ENCODE measurements around the gene TTC17.
"Not testable (repeated sequence)": the region's sequence is repeated elsewhere in the genome, so short reads cannot be mapped to it uniquely, and the experiment has no call there.

Gene TTC17, protein sequence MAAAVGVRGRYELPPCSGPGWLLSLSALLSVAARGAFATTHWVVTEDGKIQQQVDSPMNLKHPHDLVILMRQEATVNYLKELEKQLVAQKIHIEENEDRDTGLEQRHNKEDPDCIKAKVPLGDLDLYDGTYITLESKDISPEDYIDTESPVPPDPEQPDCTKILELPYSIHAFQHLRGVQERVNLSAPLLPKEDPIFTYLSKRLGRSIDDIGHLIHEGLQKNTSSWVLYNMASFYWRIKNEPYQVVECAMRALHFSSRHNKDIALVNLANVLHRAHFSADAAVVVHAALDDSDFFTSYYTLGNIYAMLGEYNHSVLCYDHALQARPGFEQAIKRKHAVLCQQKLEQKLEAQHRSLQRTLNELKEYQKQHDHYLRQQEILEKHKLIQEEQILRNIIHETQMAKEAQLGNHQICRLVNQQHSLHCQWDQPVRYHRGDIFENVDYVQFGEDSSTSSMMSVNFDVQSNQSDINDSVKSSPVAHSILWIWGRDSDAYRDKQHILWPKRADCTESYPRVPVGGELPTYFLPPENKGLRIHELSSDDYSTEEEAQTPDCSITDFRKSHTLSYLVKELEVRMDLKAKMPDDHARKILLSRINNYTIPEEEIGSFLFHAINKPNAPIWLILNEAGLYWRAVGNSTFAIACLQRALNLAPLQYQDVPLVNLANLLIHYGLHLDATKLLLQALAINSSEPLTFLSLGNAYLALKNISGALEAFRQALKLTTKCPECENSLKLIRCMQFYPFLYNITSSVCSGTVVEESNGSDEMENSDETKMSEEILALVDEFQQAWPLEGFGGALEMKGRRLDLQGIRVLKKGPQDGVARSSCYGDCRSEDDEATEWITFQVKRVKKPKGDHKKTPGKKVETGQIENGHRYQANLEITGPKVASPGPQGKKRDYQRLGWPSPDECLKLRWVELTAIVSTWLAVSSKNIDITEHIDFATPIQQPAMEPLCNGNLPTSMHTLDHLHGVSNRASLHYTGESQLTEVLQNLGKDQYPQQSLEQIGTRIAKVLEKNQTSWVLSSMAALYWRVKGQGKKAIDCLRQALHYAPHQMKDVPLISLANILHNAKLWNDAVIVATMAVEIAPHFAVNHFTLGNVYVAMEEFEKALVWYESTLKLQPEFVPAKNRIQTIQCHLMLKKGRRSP

DNA sequence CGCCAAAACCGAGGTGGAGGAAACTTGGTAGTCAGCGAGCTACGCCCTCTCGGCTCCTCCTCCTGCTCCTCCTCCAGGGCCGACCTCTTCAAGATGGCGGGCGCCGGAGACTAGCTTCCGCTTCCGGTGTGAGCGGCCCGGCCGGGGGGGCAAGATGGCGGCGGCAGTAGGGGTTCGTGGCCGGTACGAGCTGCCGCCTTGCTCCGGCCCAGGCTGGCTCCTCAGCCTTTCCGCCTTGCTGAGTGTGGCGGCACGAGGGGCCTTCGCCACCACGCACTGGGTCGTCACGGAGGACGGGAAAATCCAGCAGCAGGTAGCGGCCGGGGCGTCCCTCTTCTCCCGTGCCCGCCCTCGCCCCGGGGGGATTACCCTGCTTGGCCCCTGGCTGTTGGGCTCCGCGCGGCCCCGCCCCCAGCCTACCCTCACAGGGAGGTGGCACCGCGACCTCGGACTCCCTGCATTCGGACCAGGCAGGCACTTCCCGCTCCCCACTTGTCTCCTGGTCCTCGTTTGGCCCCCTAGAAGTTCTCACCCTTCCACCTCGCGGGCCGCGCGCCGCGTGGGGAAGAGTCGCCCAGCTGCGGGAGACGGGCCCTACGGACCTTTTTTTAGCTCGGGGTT is at the start of gene TTC17:
Gene TTC17 (plus strand): TSS at position 120 of the 621 bp plus-strand sequence. CDS start 35 bp downstream, at position 155.
- DNase-seq (ENCODE audit: low spot score) = peak; percentile 92

DNA sequence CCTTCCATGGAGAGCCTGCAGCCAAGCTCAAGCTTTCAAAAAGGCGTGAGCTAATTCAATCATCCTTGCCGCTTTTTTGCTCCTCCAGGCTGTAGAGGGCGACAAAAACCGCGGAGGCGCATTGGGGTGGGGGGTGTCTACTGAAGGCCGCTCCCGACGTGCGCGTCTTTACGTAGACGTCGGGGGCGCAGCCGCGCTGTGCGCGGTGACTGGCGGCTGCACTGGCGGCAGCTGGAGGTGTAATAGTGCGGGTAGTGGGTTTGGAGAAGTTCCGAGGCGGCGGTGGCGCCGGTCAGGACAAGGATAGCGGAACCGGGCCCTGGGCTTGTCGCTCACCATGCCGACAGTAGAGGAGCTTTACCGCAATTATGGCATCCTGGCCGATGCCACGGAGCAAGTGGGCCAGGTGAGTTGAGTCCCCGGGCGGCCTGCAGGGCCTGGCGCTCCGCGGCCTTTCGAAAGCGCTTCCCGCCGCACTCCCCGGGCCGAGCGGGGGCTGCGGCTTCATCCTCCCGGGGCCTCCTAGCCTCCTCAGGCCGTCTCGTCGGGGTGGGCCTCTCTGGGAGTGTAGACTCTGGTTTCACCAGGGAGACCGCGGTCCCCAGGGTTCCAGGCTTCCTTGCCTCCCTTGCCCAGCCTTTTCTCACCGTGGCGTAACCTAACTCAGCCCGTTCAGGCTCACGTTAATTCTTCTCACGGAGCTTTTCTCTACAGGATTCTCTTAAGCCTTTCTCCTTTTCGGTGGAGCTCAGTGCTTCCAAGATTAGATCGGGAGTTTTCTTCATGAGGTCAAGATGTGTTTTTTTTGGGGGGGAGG is 46.7 kb upstream of the TTC17 start, which contains the start of gene API5:
Gene API5 (plus strand): TSS at position 206 of the 817 bp plus-strand sequence. CDS start 132 bp downstream, at position 338.
- DNase-seq (ENCODE audit: low spot score) = peak; percentile 95

DNA sequence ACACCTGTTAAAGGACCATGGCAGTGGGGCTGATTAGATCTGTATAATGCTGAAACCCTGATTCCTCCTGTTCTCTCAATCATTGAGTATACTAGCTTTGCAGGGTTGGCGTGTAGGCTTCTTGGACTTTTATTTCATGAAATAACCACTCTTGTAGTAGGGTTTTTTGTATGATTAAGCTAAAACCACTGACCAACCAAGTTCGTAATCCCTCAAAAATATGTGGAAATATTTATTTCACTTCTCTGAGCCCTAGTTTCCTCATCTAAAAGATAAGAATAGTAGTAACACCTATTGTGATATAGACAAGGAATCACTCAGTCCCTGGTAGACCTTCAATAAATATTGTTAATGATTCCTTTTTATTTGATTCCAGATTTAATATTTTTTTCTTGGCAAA is 42.8 kb upstream of the TTC17 start:
- DNase-seq (ENCODE audit: low spot score) = no peak

DNA sequence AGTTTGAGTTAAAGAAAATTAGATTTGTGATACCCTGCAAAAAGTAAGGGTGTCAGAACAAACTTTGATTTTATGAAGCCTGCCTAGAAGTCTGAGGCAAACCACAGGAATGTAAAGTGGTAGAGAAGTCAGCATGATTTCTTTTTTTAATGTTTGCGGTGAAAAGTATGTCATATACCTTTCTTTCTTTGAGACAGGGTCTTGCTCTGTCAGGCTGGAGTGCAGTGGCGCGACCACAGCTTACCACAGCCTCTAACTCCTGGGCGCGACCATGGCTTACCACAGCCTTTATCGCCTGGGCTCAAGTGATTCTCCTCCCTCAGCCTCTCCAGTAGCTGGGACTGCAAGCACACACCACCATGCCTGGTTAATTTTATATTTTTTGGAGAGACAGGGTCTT is 42.3 kb upstream of the TTC17 start:
- DNase-seq (ENCODE audit: low spot score) = no peak

DNA sequence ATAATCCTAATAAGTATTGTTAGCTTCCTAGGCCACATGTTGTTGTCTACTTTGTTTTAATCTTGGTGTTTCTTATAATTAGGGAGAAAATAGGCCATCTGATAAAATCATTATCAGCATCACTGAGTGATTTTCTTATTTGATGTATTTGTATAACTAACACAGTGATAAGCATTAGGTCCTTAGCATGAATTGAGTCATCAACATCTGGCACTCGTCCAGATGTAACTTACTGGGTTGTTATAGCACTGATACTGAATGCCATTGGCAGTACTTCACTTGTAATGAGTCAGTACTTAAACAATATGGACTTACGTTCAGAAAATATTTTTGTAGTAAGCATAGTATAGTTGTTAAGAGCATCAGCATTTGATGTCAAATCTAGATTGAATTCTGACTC is 30.7 kb upstream of the TTC17 start:
- DNase-seq (ENCODE audit: low spot score) = no peak

DNA sequence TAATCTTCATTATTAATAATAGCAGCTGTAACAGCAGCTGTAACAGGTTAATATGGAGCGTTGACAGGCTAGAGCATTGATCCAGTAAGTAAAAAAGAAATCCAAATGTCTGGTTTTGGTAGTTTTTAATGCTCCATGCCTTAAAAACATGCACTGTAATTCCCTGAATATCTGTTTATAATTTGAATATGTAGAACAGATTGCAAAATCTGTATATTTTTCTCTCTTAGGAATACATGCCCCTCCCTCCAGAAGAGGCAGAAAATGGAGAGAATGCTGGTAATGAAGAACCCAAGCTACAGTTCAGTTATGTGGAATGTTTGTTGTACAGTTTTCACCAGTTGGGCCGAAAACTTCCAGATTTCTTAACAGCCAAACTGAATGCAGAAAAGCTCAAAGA is 30.2 kb upstream of the TTC17 start:
- DNase-seq (ENCODE audit: low spot score) = no peak

DNA sequence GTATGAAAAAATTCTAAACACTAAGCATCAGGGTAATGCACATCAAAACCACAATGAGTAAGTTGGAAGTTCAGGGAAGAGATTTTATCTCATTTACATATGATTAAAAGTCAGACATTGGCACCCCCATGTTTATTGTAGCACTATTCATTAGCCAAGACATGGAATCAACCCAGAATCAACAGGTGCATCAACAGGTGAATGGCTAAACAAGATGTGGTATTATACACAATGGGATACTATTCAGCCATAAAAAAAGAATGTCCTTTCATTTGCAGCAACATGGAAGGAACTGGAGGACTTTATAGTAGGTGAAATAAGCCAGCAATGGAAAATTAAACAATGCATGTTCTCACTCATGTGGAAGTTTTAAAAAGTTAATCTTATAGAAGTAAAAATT is 17.6 kb upstream of the TTC17 start:
- DNase-seq (ENCODE audit: low spot score) = no peak

DNA sequence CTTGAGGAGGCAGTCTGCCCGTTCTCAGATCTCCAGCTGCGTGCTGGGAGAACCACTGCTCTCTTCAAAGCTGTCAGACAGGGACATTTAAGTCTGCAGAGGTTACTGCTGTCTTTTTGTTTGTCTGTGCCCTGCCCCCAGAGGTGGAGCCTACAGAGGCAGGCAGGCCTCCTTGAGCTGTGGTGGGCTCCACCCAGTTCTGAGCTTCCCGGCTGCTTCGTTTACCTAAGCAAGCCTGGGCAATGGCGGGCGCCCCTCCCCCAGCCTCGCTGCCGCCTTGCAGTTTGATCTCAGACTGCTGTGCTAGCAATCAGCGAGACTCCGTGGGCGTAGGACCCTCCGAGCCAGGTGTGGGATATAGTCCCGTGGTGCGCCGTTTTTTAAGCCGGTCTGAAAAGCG is 7.3 kb upstream of the TTC17 start:
- DNase-seq (ENCODE audit: low spot score) = not testable (repeated sequence)

DNA sequence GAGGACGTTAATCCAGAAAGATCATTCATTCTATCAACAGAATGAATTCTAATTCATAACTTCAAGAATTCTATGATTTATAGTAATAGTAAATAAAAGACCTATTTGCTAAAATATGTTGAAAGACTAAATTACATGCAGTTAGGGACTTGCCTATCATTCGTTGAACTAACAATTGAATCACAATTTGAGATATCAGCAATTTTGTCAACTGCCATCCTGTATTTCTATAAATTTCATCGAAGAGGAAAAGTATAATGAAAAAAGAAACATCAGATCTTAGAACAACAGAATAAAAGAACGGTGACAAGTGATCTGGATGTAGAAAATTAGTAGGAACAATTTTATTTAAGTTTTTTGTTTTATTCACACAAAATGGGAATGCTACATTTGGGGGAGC is 4.4 kb upstream of the TTC17 start:
- no peak for DNase-seq (ENCODE audit: low spot score)

DNA sequence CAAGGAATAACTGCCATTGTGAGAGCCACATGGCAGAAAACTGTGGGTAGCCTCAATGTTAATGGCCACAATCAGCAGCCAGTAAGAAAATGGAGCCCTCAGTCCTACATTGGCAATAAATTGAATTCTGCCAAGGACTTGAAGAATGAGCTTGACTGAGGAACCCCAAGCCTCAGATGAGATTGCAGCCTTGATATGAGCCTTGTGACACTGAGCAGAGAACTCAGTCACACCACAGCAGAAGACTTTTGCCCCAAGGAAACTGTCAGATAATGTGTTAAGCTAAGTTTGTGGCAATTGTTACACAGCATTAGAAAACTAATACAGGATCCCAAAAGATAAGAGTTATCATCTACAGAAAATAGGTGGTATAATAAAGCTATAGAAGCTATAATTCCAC is 2.4 kb upstream of the TTC17 start:
- no peak for DNase-seq (ENCODE audit: low spot score)

DNA sequence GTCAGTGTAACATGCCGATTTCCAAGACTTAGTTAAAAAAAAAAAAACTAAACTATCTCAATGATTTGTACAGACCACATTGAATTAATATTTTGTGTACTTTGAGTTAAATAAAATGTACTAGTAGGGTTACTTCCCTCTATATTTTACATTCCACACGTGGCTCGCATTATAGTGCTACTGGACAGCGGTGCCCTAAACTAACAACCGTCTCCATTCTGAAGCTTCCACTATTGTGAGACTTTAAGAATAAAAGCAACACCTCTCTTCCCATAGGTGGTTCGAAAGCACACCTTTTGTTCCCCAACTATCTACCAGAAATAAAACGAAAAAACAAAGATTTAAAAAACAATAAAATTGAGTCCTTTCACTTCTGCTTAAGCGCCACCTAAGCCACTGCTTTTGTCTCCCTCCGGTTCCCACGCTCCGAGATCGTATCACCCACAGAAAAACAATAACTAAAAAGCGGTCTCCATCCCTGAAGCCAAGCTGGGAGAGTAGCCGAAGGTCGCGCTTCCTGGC is 380 bp upstream of the TTC17 start:
- DNase-seq (ENCODE audit: low spot score) = no peak

DNA sequence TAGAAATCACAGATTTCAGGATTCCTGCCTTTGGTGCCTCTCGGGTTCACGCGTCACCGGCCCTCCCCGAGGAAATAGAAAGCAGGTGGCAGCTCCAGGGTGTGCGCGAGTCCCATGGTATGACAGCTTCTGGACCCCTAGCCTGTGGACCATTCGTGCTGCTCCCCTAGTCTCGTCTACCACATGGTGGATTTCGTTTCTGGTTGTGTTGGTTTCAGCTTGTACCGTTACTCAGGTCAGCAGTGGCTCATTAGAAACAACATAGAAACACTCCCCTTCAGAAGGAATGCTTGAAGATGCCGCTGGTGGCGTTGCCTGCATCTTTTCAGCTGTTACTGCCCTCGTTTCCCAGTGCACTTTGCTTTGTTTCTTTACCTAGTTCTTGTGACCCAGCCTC is 700 bp downstream of the TTC17 start:
- peak; percentile 17 for DNase-seq (ENCODE audit: low spot score)

DNA sequence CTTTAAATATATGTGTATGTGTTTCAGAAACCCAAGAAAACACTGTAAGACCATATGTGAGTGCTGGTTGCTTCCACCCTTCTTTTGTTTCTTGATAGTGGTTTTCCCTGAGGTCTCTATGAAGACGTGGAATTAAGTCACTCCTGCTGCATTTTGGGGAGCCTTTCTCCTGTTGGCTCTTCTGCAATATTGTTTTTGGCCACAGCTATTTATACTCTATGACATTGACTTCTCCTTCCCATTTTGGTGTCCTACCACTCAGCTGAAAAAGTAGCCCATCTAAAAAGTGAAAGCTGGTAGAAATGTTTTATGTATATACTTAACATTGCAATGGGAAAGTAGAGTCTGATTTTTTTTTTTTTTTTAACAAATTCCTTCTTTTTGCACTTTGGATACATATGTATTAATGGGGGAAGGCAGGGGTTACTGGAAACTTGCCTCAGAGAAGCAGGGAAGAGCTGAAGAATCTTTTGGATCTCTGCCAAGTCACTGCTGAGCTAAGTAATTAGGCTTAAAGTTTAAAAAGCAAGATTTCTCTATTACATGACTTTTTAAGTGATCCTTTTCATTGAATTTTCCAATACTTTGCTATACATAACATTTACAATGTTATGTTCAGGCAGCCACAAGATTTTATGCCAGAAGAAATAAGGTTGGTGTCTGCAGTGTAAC is 1.8 kb downstream of the TTC17 start:
- no peak for DNase-seq (ENCODE audit: low spot score)

DNA sequence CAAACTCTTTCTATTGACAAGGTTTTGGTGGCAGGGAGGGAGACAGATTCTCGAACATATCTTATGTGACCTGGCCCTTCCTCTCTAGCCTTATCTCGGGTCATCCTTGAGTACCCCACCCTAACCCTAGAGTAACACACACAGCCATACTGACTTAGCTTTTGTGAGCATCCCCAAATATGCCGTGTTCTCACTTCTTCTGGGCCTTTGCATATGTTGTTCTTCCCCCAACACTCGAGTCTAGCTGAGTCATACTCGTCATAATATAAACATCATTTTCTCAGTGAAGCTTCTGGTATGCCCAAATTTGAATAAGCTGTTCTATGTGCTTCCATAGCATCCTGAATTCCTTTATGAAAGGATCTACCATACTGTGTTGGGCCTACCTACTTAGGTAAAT is 8.0 kb downstream of the TTC17 start:
- DNase-seq (ENCODE audit: low spot score) = no peak

DNA sequence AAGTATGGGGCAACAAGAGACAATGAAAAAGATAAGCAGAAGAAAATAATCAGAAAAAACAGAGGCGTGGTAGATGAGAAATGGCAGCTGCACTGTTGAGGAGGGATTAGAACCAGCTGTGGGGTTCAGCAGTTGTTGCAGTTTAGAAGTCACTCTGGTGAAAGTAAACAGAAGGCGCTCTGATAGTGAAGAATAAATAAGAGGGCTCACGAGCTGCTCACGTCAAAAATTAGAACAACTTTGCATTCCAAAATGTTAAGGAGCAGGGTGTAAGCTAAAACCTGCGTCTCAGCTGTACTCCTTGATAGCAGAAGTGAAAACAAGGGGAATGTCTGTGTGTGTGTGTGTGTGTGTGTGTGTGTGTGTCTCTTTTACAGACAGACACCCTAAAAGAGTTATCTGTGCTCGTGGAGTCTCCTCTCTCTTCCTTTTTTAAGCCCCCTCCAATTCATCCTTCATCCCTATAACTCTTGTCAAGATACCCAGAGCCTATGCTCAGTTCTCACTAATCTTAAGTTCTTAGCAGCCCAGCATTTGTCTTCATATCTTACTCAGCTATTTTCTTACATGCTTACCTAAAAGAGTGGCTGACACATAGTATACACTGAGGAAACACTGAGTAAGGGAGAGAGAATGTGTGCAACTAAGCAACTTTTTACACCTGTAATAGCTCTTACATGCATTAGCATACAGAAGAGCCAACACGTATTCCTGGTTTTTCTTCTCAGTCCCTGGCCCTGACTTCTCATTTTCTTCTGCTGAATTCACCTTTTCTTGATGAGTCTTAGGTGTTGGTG is 8.9 kb downstream of the TTC17 start:
- DNase-seq (ENCODE audit: low spot score) = no peak

DNA sequence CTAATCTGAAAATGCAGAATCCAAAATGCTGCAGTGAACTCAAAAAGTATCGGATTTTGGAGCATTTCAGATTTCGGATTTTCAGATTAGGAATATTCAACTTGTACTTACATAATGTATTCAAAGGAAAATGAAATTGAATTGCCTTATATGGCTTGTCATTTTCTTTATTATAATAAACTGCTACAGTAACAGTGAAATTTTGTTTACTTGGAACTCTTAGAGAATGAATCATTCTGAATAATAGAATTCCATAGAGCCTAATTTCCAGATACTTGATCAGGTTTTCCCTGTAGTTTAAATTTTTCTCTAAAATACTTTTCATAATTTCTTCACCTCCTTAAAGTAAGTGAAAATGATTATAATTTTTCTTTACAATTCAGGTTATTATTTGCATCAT is 17.3 kb downstream of the TTC17 start:
- DNase-seq (ENCODE audit: low spot score) = no peak

DNA sequence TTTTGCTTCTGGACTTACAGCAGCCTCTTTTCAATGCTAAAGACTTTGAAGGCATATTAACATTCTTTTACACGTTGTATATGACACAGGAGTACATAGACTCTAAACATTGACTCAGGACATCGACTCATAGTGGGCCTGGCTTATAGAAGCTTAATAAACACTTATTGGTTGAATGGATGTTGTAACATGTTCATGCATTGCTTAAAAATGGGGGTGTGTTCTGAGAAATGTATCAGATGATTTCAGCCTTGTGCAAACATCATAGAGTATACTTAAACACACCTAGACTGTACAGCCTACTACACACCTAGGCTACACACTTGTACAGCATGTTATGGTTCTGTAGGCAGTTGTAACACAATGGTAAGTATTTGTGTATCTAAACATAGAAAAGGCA is 17.9 kb downstream of the TTC17 start:
- DNase-seq (ENCODE audit: low spot score) = no peak

DNA sequence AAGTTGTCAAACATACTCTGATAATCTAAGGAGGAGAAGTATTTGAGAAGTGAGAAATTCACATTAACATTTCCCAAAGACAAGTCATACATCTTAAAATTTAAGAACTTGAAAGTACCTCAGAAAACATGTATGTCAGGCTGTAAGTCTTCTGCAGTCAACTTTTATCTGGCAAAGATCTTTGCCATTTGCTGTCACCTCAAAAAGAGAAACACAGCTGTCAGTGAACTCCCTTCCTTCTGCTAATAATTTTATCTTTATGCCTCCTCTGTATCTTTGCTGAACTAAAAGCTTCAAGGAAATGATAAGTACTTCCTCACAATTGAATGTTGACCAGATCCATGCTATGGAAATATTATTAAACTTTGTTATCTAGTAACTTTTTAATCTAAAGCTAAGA is 18.7 kb downstream of the TTC17 start:
- no peak for DNase-seq (ENCODE audit: low spot score)

DNA sequence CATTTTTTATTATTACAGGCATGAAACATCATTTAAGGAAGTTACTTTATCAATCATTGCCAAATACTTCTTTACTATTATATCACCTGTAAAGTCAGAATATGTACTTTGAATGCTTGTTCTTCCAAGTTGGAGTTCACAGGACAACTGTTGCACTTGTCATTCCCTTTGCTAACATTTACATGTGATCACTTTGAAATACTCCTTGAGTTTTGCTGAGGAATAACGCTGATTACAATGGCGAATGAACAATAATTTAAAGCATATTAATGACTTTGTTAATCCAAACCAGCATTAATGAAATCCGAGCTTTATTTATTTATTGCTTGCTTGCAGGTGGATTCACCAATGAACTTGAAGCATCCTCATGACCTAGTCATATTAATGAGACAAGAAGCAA is 20.2 kb downstream of the TTC17 start:
- DNase-seq (ENCODE audit: low spot score) = no peak

DNA sequence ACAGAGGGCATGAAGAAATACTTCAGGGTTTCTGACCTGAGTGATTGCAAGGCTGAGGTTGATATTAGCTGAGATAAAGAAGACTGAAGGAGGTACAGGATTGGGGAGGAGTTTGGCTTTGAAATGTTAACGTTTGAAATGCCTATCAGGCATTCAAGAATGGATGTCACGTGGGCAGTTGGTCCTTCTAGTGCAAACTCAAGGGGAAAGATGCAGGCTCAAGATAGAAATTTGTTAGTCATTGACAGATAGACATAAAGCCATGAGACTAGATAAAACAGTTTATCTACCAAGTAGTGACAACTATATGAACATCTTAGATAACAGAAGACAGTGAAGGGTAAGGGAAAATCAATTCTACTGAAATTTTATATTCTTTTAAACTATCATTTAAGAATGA is 23.1 kb downstream of the TTC17 start:
- DNase-seq (ENCODE audit: low spot score) = no peak

All from CD4-positive, alpha-beta T cell treated with Interleukin-2 at 100 ng/mL for 4 hours (primary cell).